SK-N-DZ (cell line): ENCODE measurements around the gene ABLIM2.
A peak's percentile ranks its signal among the peaks of the same experiment; 100 is the strongest.

Source experiments
- DNase-seq: peaks from one replicate; pipeline ENCODE4 v3.0.0-alpha.2; 2015; ENCODE audit warnings: low spot score

The ABLIM2 gene

DNA sequence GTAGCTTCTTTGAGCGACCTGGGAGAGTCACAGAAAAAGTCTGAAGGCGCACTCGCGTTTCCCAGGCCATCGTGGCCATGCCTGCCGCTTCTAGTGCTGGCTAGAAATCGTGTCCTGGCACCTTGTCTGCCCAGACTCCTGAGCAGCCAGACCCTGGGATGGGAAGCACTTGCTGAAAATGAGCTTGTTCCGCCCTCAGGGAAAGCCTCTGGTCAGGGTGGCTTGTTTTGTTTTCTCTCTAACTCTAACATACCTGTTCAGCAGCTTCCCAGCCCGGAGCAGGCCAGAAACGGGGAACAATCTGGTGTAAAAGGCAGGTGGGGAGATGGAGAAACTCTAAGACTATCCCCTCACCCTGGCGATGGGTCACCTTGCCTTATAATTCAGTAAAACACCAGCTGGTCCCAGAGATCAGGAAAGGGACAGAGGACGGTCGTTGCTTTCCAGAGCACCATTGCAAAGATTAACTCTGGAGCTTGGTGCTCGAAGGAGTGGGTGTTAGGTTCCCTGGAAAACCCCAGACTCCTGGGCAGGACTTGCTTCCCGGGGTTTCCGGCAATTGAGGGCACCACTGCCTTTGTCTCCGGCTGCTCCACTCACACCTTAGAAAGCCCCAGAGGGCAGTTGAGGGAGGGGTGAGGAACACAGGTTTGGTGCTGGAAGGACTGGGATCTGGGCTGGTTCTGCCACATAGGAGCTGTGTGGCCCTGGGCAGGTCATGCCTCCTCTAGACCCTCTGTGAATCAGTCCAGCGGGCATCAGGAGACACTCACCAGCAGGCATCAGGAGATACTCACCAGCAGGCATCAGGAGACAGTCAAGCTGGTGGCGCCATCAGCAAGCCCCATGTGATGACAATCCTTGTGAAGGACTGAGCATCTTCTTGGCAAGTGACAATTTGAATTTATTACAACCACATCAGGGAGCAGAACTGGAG is 36.0 kb upstream of the ABLIM2 start:
- no peak for DNase-seq

DNA sequence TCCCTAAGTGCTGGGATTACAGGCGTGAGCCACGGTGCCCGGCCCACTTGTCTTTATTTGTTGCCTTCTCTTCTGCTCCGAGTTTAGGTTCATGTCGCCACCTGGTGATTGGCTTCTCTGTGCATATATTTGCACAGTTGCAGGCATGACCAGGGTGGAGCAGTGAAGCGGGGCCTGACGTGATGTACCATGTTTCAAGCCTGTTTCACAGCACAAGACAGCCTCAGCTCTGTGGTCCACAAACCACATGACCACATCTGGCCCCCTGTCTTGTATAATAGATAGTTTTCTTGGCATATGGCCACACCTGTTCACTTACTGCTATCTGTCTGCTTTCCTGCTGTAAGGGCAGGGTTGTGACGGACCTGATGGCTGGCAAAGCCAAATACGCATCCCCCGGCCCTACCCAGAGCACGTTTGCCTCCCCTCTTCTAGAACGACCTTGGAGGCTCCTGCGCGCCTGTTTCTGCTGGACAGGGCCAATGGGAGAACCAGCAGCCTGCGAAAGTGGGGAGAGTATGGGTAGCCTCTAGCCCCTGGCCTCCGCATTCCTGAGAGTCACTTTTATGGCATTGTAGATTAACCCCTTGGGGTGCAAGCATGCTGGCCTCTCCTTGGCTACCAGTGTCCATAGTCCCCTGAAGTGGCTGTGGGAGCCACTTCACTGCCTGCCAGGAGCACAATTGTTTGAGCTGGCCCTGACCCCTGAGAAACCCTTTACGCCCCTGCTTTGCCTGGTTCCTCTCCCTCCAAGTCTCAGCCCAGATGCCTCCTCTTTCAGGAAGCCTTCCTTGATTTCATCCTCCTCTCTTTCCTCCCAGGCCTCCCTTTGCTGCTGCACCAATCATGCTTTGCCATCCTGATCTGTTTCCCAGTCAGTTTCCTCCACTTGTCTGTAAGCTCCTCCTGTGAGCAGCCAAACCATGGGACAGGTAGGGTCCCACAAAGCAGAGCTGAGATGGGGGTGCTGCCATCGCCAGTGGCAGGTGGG is 34.4 kb upstream of the ABLIM2 start:
- DNase-seq: peak; percentile 38

DNA sequence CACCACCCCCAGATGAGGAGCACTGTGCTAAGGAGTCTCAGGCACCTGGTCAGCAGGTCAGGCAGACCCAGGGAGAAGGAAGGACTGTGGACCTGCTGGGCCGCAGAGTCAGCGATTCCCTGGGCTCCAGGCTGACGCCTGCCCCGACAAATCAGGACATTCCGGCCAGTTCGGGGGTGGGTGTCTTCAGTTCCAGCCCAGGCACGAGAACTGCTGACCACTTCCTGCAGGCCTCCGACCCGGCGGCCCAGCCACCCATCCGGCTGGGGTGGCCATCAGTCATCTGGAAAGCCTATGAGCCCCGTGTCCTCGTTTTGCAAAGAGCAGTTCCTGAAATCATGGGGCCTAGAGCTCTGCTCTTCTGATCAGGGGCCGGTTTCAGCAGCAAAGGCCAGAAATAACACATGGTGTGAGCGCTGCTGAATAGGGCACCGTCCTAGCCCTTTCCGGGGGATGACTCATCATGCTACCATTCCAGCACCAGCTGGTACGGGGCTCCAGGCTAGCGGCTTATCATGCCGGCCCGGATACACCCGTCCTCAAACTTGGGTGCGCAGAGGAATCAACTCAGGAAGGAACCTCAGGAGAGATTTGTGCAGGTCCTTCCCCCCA is 32.6 kb upstream of the ABLIM2 start:
- DNase-seq: no peak

DNA sequence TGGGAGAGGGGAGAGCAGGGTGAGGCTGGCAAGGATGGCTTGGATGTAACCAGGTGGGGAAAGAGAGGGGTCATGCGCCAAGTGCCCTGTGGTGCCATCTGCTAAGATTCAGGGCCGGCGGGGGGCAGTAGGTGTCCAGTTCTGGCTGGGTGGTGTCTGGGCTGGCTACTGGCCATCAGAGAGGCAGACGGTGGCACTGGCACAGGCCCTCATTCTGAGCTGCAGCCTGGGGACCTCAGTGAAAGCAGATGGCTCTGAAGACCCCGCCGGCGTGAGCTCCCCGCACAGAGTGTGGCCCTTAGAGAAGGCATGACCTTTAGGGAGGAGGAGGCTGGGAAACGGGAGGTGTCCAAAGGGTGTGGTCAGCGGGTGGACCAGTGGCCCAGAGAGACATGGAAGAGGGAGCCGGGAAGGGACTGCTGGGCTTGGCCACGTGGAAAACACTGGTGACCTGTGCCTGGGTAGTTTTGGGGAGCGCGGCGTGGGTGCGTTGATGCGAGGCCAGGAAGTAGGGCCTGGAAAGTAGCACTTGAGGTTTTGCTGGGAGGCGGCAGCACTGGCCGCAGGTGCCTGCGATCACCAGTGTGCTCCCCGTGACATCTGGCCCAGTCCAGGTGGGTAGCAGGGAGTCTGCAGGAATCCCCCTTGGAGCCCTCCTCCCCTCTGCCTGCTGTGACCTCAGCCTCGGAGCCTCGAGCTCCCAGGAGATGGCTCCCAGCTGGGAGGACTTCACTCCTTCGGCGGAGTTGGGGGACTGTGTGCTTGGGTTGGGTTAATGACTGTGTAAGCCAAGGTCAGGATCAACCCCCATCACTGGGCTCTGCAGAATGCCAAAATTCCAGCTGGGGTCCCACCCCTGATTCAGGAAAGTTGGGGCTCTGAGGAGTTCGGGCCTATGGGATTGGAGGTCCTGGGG is 31.2 kb upstream of the ABLIM2 start:
- DNase-seq: no peak

DNA sequence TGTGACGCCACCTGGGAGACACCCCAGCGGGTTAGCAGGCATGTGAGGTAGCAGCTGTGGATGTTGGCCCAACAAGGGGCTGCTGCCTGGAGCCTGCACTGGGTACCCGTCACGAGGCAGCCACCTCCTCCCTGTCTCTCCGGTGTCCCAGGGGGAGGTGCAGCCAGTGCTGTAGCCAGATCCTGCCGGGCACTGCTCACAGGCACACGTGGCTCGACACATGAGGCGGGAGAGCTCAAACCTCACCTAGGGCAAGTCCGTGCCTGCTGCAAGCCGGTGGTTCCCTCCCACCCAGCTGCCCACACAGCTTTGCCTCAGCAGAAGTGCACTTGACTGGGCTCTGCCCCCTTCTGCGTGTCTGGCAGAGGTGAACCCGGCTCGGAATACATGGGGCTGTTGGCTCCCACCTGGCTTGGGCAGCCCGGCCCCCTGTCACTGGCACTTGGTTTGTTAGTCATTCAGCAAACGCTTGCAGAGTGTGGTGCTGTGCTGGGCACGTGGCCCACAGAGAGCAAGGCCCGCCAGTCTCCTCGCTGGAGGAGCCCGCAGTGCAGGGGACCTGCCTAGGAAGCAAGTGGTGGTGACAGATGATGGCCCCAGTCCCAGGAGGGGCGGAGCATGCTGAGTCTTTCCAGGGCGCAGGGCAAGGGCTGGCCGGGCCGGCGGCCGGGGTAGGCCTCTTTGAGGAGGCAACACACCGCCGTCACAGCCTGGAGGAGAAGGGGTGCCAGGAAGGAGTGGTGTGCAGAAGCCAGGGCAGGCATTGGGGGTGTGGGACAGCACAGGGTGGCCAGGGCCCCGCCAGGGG is 30.3 kb upstream of the ABLIM2 start:
- no peak for DNase-seq

DNA sequence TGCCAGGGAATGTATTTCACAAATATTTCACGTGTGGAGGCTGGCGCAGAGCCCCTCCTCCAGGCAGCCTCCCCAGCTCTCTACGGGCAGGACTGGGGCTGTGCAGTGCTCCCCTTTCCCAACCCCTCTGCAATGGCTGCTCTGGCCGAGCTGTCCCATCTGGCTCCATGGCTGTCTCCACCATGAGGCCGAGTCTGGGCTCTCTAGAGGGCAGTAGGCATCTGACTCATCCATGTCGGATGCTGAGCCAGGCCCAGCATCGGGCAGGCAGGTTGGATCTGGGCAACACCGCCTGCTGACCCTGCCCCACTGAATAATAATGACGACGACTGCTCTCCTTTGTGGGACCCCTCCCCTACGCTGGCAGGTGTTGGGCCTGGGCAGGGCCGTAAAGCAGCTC is 29.5 kb upstream of the ABLIM2 start:
- DNase-seq: no peak

DNA sequence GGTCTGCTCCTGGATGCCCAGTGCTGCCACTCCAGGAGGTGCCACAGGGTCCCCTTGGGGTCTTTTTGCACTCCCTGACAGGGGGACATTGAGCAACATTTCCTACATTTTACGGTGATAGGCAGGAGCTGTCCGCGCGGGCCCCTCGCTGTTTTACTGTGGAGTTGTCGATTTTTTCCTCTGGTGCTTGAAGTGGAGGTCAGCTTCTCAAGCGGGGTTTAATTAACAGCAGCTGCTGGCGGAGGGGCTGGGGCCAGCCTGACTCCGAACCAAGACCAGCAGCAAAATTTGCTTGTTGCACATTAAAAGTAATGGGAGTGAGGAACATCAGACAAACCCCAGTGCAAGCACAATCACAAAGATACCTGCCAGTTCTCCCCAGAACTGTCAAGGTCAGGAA is 27.3 kb upstream of the ABLIM2 start:
- no peak for DNase-seq

DNA sequence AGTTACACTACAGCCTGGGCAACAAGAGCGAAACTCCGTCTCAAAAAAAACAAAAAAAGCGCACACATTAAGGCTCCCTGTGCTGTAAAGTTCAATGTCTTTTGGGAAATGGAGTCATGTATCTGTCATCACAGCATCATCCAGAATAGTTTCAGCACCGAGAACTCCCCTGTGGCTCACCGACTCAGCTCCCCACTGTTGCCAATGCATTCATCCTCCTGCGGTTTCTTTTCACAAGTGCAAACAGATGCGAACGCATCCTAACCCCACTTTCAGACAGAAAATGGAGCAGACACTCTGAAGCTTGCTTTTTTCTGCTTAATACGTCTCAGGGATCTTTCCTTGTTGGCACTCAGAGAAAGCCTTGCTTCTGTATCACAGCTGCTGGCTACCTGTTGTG is 26.7 kb upstream of the ABLIM2 start:
- DNase-seq: no peak

DNA sequence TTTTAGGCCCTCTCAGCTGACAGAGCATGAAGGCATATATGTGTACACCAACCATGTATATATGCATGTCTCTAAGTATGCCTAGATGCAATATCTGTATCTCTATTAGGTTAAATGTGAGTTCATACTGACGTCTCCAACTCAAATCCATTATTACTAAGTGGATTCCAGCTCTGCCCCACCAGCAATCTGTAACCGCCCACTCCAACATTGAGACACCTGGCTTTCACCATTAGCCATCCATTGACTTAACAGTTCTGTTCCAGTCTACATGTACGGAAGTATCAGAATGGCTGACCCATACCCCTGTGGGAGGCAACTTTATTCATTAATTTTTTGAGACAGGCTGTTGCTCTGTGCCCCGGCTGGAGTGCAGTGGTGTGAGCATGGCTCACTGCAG is 25.4 kb upstream of the ABLIM2 start:
- DNase-seq: no peak

DNA sequence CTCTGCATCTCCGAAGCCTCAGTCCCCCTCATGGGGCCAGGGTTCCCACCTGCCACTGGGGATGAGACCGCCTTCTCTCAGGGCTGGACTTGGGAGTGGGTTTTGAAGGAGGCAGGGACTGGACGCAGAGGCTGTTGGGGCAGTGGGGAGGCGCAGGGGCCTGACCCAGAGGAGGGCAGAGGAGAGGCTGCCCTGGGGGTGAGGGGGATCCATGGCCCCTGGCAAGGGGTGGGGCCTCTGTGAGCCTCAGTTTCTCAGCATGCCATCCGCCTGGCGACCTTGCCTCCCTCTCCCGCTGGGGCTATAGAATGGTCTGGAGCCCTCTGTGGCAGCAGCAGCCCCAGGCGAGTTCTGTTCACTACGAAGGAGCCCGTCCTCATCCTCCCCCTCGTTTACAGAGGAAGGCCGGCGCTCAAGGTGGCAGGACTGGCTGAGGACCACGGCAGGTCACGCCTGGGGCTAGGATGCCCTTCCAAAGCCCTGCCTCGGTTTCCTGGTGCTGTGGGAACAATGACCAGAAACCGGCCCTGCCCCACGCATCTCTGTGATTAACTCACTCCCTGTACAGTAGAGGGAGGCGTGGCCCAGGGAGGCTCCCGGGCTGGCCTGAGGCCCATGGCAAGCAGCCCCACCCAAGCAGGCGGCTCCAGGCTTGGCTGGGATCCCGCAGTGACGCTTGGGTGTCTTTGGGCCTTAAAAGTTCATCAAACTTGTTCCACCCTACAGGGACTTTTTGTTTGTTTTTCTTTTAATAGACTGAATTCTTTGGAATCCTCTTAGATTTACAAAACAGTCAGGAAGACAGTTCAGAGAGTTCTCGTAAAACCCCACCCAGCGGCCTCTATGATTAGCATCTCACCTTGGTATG is 24.5 kb upstream of the ABLIM2 start:
- DNase-seq: no peak

DNA sequence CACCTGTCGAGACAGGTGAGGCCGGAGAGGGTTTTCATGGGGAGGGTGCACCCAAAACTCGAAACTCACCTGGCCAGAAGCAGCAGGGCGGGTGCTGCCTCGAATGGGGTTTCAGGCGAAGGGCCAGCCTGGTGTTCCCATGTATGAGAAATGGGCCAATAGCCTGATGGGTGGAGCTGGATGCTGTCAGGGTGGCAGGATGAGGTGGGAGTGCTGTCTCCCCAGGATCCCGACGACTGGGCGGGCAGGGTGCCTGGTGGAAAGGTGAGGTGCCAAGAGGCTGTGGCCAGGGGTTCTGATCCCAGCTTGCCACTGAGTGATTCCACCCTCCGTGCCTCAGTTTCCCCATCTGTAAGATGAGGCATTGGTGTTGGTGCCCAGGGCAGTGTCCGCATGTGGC is 23.7 kb upstream of the ABLIM2 start:
- no peak for DNase-seq

DNA sequence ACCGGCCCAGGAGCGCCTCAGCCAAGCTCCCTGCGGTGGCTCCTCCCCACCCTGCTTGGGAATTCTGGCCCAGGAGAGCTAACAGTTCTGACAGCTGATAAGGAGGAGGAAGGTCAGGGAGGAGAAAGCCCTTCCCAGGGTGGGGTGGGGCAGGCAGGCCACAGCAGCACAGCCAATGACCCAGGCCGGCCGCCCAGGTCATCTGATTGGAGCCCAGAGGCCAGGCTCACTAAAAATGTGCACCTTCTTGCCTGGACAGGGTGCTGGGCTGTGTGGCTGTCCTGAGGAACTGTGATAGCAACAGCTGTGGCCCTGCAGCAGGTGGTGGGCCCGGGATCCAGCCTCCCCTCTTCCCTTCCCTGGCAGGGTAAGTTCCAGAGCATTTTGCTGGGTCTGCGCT is 23.2 kb upstream of the ABLIM2 start:
- DNase-seq: no peak

DNA sequence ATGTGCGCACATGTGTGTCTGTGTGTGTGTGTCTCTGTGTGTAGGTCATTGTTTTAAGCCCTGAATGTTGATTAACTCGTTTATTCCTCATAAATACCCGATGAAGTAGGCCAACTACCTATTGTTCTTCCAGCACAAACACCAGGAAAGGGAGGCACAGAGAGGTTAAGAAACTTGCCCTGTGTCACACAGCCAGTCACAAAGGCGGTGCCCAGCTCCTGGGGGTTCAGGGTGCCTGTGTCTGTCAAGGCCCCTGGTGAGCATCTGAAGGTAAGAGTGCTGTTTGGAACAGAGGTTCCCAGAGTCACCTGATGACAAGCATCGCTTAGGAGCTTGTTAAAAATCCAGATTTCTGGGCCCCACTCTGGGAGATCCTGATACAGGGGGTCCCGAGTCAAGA is 22.5 kb upstream of the ABLIM2 start:
- no peak for DNase-seq

DNA sequence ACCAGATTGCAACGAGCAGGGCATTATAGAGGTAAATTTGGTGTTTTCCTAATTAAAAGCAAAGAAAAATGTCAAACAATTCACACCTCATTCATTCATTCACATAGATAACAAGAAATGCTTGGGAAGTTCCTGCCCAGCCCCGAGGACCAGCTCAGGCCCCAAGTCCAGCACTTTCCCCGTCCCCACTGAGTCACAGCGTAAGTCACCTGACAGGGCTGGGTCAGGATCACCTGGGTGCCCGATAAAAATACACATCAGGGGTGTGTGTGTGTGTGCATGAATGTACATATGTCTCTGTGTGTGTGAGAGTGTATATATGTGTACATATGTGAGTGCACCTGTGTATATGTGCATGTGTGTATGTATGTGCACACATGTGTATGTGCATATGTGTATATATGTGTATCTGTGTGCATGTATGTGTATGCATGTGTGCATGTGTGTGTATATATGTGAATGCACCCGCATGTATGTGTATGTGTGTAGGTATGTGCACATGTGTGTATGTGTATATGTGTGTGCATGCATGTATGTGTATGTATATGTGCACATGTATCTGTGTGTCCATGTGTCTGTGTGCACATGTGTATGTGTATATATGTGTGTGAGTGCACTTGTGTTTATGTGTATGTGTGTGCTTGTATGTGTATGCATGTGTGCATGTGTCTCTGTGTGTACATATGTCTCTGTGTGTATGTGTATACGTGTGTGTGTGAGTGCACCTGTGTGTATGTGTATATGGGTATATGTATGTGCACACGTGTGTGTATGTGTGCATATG is 21.9 kb upstream of the ABLIM2 start:
- no peak for DNase-seq

DNA sequence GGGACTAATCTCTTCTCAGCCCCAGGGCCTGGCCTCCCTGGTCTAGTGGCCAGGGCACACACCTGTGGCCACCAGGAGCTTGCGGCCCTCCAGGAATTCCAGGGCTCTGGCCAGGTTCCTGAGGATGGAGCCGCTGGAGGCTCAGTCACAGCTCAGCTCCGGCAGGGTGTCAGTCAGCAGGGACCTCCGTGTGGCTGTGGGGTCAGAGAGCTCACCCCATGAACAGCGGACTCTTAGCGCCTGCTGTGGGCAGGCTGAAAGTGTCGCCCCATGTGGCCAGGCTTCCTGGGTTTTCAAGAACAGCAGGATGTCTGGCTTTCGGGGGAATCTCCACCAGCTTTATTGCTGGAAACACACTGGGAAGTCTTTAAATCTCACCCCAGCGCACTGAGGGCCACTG is 21.2 kb upstream of the ABLIM2 start:
- DNase-seq: no peak

DNA sequence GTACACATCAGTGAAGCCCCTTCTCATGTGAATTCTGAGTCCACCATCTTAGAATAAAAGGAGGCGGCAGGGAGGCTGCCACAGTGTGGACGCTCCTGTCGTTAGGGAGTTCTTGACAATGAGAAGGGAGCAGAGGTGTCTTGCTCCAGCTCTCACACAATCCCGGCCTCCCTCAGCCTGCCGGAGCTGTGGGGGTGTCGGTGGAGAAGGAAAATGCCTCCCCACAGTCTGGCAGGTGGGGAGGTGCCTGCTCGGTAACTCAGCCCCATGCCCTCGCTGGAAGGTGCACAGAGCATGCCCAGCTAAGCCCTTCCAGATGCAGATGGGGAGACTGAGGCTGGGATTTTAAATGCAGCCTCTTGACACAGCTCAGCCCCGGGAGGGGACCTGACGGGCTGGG is 20.5 kb upstream of the ABLIM2 start:
- no peak for DNase-seq

DNA sequence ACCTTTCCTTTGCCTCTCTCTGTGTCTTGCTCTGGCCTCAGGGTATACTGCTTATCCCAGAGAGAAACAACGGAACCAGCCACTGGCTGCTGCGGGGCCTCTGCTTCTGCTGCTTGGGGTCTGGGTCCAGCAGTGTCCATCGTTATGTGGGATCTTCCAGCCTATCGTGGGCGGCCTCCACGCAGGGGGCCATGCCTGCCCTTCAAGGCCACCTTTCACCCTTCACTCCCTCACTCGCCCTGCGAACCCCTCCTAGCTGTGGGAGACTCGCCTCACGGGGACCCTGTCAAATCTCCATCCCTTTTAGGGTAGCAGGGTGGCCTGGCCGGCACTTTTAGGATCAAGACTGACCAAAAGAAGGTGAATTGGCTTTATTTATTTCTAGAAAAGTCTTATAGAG is 19.3 kb upstream of the ABLIM2 start:
- no peak for DNase-seq

DNA sequence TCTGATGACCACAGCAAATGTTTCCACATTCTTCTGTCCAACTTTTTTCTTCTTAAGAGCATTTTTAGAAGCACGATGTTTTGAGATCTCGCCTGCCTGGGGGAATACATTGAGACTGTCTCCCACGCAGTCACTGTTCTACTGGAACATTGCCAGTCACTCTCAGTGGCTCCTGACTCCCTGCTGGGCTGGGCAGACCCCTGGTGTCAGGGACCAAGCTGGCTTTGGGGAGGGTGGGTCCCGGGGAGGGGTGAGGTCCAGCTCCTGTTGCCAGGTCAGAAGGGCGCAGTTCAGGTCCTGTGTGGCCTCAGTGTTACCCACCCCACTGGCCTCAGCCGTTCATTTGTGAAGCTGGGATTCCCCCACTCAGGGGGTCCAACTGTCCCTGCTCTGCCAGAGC is 18.9 kb upstream of the ABLIM2 start:
- DNase-seq: no peak
